HEK293T (cell line): ENCODE data around the gene TEX2.
A peak's percentile ranks its signal among the peaks of the same experiment; 100 is the strongest.

Experiments used
- CTCF ChIA-PET: fragments of 350-600 bp; formaldehyde crosslinking; extraction: SDS; loops from one replicate; lab custom pipeline; 2021; ENCODE audit warnings: antibody characterized with exemption, inconsistent platforms; lab: Yijun Ruan, JAX
- POLR2A ChIA-PET: fragments of 350-600 bp; formaldehyde crosslinking; extraction: SDS; loops from one replicate; lab custom pipeline; 2020; ENCODE audit warnings: antibody characterized with exemption, inconsistent platforms; lab: Yijun Ruan, JAX
- DNase-seq: peaks from one replicate; pipeline ENCODE4 v3.0.0; 2012; ENCODE audit warnings: mixed read lengths; ENCODE audit errors: extremely low spot score
- ARNT ChIP-seq: fragments of 450-650 bp; IDR thresholded peaks from 2 replicates; pipeline ENCODE4 v1.6.1; 2017; ENCODE audit warnings: mild to moderate bottlenecking
- BHLHE40 ChIP-seq: fragments of 450-650 bp; IDR thresholded peaks from 2 replicates; pipeline ENCODE4 v1.6.1; 2016; ENCODE audit warnings: mild to moderate bottlenecking, moderate library complexity, borderline replicate concordance
- CTBP1 ChIP-seq: fragments of 450-650 bp; IDR thresholded peaks from 2 replicates; pipeline ENCODE4 v1.6.1; 2016; ENCODE audit warnings: borderline replicate concordance
- ELF4 ChIP-seq: fragments of 450-650 bp; IDR thresholded peaks from 2 replicates; pipeline ENCODE4 v1.6.1; 2017; ENCODE audit warnings: antibody characterized with exemption
- FOXA1 ChIP-seq: fragments of 450-650 bp; IDR thresholded peaks from 2 replicates; pipeline ENCODE4 v1.6.1; 2016; ENCODE audit warnings: mild to moderate bottlenecking
- FOXK2 ChIP-seq: fragments of 450-650 bp; IDR thresholded peaks from 2 replicates; pipeline ENCODE4 v1.6.1; 2016; ENCODE audit warnings: mild to moderate bottlenecking
- FOXM1 ChIP-seq: fragments of 450-650 bp; IDR thresholded peaks from 2 replicates; pipeline ENCODE4 v1.6.1; 2017; ENCODE audit warnings: mild to moderate bottlenecking, borderline replicate concordance
- HDGF ChIP-seq: fragments of 450-650 bp; IDR thresholded peaks from 2 replicates; pipeline ENCODE4 v1.6.1; 2017; ENCODE audit warnings: antibody characterized with exemption, borderline replicate concordance
- L3MBTL2 ChIP-seq: fragments of 450-650 bp; conservative IDR thresholded peaks from 2 replicates; pipeline ENCODE4 v1.6.1; 2016; ENCODE audit warnings: mild to moderate bottlenecking
- LEF1 ChIP-seq: fragments of 450-650 bp; IDR thresholded peaks from 2 replicates; pipeline ENCODE4 v1.6.1; 2017; ENCODE audit warnings: mild to moderate bottlenecking, borderline replicate concordance
- NFRKB ChIP-seq: fragments of 450-650 bp; IDR thresholded peaks from 2 replicates; pipeline ENCODE4 v1.6.1; 2016; ENCODE audit warnings: mild to moderate bottlenecking, moderate library complexity
- SP1 ChIP-seq: fragments of 450-650 bp; IDR thresholded peaks from 2 replicates; pipeline ENCODE4 v1.6.1; 2017
- SUZ12 ChIP-seq: fragments of 450-650 bp; IDR thresholded peaks from 2 replicates; pipeline ENCODE4 v1.6.1; 2016; ENCODE audit warnings: mild to moderate bottlenecking
- TARDBP ChIP-seq: fragments of 450-650 bp; IDR thresholded peaks from 2 replicates; pipeline ENCODE4 v1.6.1; 2016
- ZNF384 ChIP-seq: fragments of 450-650 bp; IDR thresholded peaks from 2 replicates; pipeline ENCODE4 v1.6.1; 2016
- TF ChIP-seq, protein P1 (sequence below): fragments of 450-650 bp; IDR thresholded peaks from 2 replicates; pipeline ENCODE4 v1.6.1; 2016

The TEX2 gene

DNA sequence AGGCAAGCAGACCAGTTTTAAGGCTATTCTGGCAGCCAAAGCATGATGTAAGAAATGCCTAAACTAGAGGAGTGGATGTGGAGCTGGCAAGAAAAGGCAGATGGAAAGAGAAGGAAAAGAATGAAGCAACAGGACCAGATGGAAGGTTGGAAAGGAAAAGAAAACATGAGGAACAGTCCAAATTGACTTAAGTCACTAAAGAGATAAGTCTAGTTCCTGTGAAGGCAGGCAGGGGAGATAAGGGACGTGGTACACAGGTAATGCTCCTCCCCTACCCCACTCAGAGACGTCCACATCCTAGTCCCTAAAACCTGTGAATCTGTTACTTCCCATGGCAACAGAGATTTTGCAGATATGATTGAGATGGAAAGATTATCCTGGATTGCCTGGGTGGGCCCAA is 43.5 kb downstream of the TEX2 start:
- ChIA-PET CTCF (interaction anchor here (0.8 kb wide), 1 partner anchor 17 kb away, joined by 4 read pairs; no protein-coding TSS in a partner anchor), POLR2A (no interaction called here)
- TF ChIP-seq SP1 (no peak), NFRKB (no peak), SUZ12 (no peak), FOXM1 (no peak), ELF4 (no peak), L3MBTL2 (no peak), LEF1 (no peak), HDGF (no peak), FOXK2 (no peak)
- no peak for DNase-seq

DNA sequence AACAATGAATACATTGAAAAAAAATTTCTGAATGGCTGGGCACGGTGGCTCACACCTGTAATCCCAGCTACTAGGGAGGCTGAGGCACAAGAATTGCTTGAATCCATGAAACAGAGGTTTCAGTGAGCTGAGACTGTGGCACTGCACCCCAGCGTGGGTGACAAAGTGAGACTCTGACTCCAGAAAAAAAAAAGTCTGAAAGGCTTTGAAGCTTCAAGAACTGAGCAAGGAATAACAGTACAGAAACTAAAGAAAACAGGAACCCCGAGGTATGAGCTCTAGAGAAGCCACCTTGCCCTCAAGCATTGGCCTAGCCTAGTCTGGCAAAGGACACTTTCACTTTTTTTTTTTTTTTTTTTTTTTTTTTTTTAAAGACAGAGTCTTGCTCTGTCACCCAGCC is 45.0 kb downstream of the TEX2 start:
- CTCF ChIA-PET = interaction anchor here (1.1 to 1.6 kb wide), 3 partner anchors 14 to 64 kb away, joined by 3 to 9 read pairs (median 4); no protein-coding TSS in a partner anchor

GRCh38 chr17:64217249-64217691 is 45.8 kb downstream of the TEX2 start:
- CTCF ChIA-PET = interaction anchor here (1.0 to 1.6 kb wide), 4 partner anchors 14 to 65 kb away, joined by 3 to 9 read pairs (median 4); no protein-coding TSS in a partner anchor
- POLR2A ChIA-PET = interaction anchor here (0.6 to 3.2 kb wide), 5 partner anchors 13 to 72 kb away, joined by 3 to 10 read pairs (median 4); no protein-coding TSS in a partner anchor
- no peak for DNase-seq
- TF ChIP-seq LEF1 (no peak), ELF4 (no peak), ZNF384 (no peak), L3MBTL2 (no peak), NFRKB (no peak), TARDBP (no peak), HDGF (no peak), FOXK2 (no peak), FOXM1 (no peak), CTBP1 (no peak), FOXA1 (no peak), BHLHE40 (no peak), ARNT (no peak), SP1 (no peak), SUZ12 (no peak)
- TF ChIP-seq, protein P1, sequence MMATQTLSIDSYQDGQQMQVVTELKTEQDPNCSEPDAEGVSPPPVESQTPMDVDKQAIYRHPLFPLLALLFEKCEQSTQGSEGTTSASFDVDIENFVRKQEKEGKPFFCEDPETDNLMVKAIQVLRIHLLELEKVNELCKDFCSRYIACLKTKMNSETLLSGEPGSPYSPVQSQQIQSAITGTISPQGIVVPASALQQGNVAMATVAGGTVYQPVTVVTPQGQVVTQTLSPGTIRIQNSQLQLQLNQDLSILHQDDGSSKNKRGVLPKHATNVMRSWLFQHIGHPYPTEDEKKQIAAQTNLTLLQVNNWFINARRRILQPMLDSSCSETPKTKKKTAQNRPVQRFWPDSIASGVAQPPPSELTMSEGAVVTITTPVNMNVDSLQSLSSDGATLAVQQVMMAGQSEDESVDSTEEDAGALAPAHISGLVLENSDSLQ = no peak

More for the DNA sequence above, 45.0 kb downstream of the TEX2 start:
- POLR2A ChIA-PET = interaction anchor here (1.0 to 3.2 kb wide), 4 partner anchors 12 to 72 kb away, joined by 3 to 10 read pairs (median 4); no protein-coding TSS in a partner anchor
- DNase-seq = no peak
- TF ChIP-seq ZNF384 (0 out of 2 replicates have a peak, but pooled peaks have one; percentile 13), ELF4 (no peak), ARNT (no peak), SUZ12 (no peak), L3MBTL2 (no peak)

DNA sequence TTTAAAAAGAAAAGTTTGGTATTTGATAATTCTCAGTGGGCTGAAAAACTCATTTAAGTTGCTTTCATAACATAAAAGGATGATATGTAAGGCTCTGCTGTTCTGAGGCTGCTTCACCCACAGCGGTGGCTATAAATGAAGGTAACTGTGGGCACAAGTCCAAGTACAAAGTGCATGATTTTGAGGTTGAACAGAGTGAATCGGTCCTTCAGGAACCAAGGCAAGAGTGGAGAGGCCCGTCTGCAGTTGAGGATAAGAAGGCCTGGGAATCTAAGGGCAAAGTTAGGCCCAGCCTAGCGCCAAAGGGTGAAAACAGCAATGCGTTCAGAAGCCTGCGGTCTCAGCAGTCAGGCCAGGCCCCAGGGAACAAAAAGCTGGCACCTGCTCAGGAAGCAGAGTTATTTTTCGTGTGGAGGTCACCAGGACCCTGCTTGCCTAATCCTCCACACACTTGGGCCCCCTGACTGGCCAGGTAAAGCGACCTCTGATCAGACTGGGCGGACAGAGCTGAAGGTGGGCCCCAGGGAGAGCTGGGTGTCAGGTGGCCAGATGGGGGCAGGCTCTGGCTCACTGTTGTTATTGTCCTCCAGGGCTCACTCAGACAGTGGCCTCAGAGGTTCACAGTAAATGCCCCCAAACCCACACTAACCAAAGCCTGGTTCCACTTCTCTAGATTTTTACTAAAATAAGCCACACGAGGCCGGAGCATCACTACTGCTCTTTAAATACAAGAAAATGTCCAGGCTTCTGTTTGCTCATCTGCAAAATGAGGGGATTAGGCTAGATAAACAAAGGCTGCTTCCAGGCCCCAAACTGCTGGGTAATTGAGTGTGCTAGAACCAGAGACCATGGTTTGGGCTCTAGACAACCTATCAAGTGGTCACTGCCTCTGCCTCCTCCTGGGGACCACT is 46.5 kb downstream of the TEX2 start:
- ChIA-PET CTCF (interaction anchor here (1.0 to 1.6 kb wide), 4 partner anchors 15 to 66 kb away, joined by 3 to 9 read pairs (median 4); no protein-coding TSS in a partner anchor), POLR2A (interaction anchor here (0.6 to 3.2 kb wide), 7 partner anchors 10 to 290 kb away, joined by 3 to 10 read pairs (median 3); partner anchors contain the start of gene DDX5)
- TF ChIP-seq L3MBTL2 (no peak), LEF1 (no peak), BHLHE40 (no peak), FOXK2 (no peak), ZNF384 (no peak), TARDBP (no peak), FOXM1 (no peak), SUZ12 (no peak), ELF4 (no peak), NFRKB (no peak), SP1 (no peak), ARNT (no peak), HDGF (no peak), CTBP1 (no peak), FOXA1 (no peak)
- TF ChIP-seq, protein P1 = no peak
- no peak for DNase-seq

- ChIA-PET POLR2A (interaction anchor here (0.8 to 3.2 kb wide), 3 partner anchors 21 to 290 kb away, joined by 3 to 10 read pairs (median 3); partner anchors contain the start of gene DDX5), CTCF (no interaction called here)
- no peak for DNase-seq
- TF ChIP-seq CTBP1 = no peak
- TF ChIP-seq BHLHE40 = no peak
- no peak for TF ChIP-seq ZNF384
- TF ChIP-seq ARNT = no peak
- TF ChIP-seq L3MBTL2 = no peak
These were observed 47.1 kb downstream of the TEX2 start for GRCh38 chr17:64216000-64216337.

DNA sequence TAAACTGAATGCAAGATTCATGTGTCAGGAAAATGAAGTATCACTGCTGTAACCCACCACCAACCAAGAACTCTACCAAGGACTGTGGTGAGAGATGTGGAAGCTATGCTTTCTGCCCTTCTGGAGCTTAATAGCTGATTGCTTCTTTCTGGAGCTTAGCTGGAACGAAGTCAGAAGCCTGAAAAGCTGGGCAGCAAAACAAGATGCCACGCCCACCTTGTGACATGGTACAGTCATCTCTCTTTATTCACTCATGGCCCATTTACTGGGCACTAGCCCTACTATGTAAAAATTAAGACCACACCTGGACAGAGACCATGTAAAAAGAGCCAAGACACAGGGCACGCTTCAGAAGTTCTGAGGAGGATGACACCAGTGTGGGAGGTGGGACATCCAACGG is 48.1 kb downstream of the TEX2 start:
- ChIA-PET POLR2A (interaction anchor here (1.0 to 3.2 kb wide), 2 partner anchors 22 to 69 kb away, joined by 3 to 10 read pairs; no protein-coding TSS in a partner anchor), CTCF (no interaction called here)
- TF ChIP-seq L3MBTL2 (no peak), ELF4 (no peak), ZNF384 (no peak), FOXK2 (no peak), LEF1 (no peak), ARNT (no peak), HDGF (no peak), SUZ12 (no peak), CTBP1 (no peak), FOXA1 (no peak), BHLHE40 (no peak), SP1 (no peak), TARDBP (no peak), FOXM1 (no peak), NFRKB (no peak)
- TF ChIP-seq, protein P1 = no peak
- DNase-seq = no peak
